GM12878 (cell line): Measurements from ENCODE around the gene CD1B. TPM values are rescaled to one million over a fixed set of nuclear protein-coding genes. Genes with fewer than 3 reads are reported as not detected.

ENCODE experiments used
- ATAC-seq: fragments of 200-7000 bp; cut with Tn5 transposase; 3 replicates; pipeline ENCODE4 v1.9.1; 2020; ENCODE audit warnings: mild to moderate bottlenecking, moderate library complexity
- BruUV-seq: library from RNA; stranded (reverse); fragments of 400-500 nt; replicated peaks from 2 replicates; lab custom pipeline; 2021; lab: Mats Ljungman, UMichigan
- CTCF ChIA-PET: fragments of 300-600 bp; sonication (Branson Sonifier 250); formaldehyde crosslinking; extraction: SDS; loops from one replicate; lab custom pipeline; 2021; ENCODE audit warnings: inconsistent platforms; lab: Yijun Ruan, JAX
- POLR2A ChIA-PET: fragments of 350-600 bp; formaldehyde crosslinking; extraction: SDS; loops from one replicate; lab custom pipeline; 2021; ENCODE audit warnings: inconsistent platforms; lab: Charles Lee
- RAD21 ChIA-PET: fragments of 300-600 bp; sonication (Branson Sonifier 250); formaldehyde crosslinking; loops from one replicate; lab custom pipeline; 2023; ENCODE audit warnings: antibody characterized with exemption; ENCODE audit not compliant: unreplicated experiment; lab: Charles Lee
- SMC1A ChIA-PET: fragments of 300-600 bp; sonication (Branson Sonifier 250); formaldehyde crosslinking; loops from one replicate; lab custom pipeline; 2023; ENCODE audit not compliant: unreplicated experiment, uncharacterized antibody; lab: Charles Lee
- DNase-seq: peaks from one replicate; pipeline ENCODE4 v3.0.0-alpha.2; 2011; ENCODE audit warnings: low read depth, low spot score
- FAIRE-seq: peaks from 3 replicates; lab custom pipeline; 2011; peaks lifted over from hg19 to GRCh38; lab: Jason Lieb, UNC
- H2AFZ ChIP-seq: 2 replicates; pipeline ENCODE4 v1.6.0; 2011; ENCODE audit warnings: low read depth, low read length, control low read depth; ENCODE audit not compliant: control insufficient read depth
- H3K27ac ChIP-seq: 2 replicates; pipeline ENCODE4 v1.5.1; 2011; ENCODE audit warnings: control low read depth; ENCODE audit not compliant: control insufficient read depth, insufficient read depth
- H3K27me3 ChIP-seq, 2 experiments: replicated peaks in 1 of 2; 2 replicates each; pipeline versions ENCODE4 v1.6.0 to v1.6.1; 2011; ENCODE audit warnings: low read length in 1 of 2; ENCODE audit not compliant: control insufficient read depth in 2 of 2, insufficient read depth in 2 of 2
- H3K36me3 ChIP-seq, 2 experiments: 2 replicates each; pipeline ENCODE4 v1.5.1; 2011; ENCODE audit warnings: low read length in 1 of 2; ENCODE audit not compliant: control insufficient read depth in 2 of 2, insufficient read depth in 2 of 2
- H3K4me1 ChIP-seq: 2 replicates; pipeline ENCODE4 v1.6.1; 2011; ENCODE audit warnings: mild to moderate bottlenecking, low read length, moderate library complexity, mixed read lengths; ENCODE audit not compliant: control insufficient read depth, insufficient read depth
- H3K4me2 ChIP-seq: 2 replicates; pipeline ENCODE4 v1.6.0; 2011; ENCODE audit warnings: control low read depth; ENCODE audit not compliant: control insufficient read depth, insufficient read depth
- H3K4me3 ChIP-seq: fragments of 200-600 bp; sonication (generic); 2 replicates; pipeline ENCODE4 v1.5.1; 2016
- H3K79me2 ChIP-seq: 2 replicates; pipeline ENCODE4 v1.6.0; 2011; ENCODE audit warnings: low read length; ENCODE audit not compliant: control insufficient read depth, insufficient read depth
- H3K9ac ChIP-seq: 2 replicates; pipeline ENCODE4 v1.8.0; 2011; ENCODE audit warnings: low read length, control low read depth, mixed read lengths; ENCODE audit not compliant: control insufficient read depth, insufficient read depth
- H3K9me3 ChIP-seq: replicated peaks from 3 replicates; pipeline ENCODE4 v1.5.1; 2011; ENCODE audit warnings: mild to moderate bottlenecking, low read length; ENCODE audit not compliant: control insufficient read depth, insufficient read depth
- H4K20me1 ChIP-seq: 2 replicates; pipeline ENCODE4 v1.6.0; 2011; ENCODE audit not compliant: control insufficient read depth, insufficient read depth
- CREB1 ChIP-seq: IDR thresholded peaks from 2 replicates; pipeline ENCODE4 v1.6.1; 2012; ENCODE audit warnings: low read depth, mild to moderate bottlenecking, inconsistent platforms
- EED ChIP-seq: sonication (generic); IDR thresholded peaks from 2 replicates; pipeline ENCODE4 v1.6.1; 2016; ENCODE audit warnings: antibody characterized with exemption, low read depth
- HCFC1 ChIP-seq: fragments of 150-350 bp; IDR thresholded peaks from 2 replicates; pipeline ENCODE4 v1.6.1; 2014; ENCODE audit warnings: low read length
- HDAC6 ChIP-seq: fragments of 200-600 bp; sonication (generic); IDR thresholded peaks from one replicate; pipeline ENCODE4 v1.8.0; 2017; ENCODE audit warnings: antibody characterized with exemption; ENCODE audit not compliant: unreplicated experiment
- KDM1A ChIP-seq: fragments of 200-600 bp; sonication (generic); IDR thresholded peaks from 2 replicates; pipeline ENCODE4 v1.6.1; 2016; ENCODE audit warnings: borderline replicate concordance
- MAX ChIP-seq: IDR thresholded peaks from 2 replicates; pipeline ENCODE4 v1.6.1; 2012; ENCODE audit warnings: low read depth, low read length, improper control_type of control experiment
- MTA2 ChIP-seq: fragments of 450-650 bp; IDR thresholded peaks from 2 replicates; pipeline ENCODE4 v1.6.1; 2016; ENCODE audit warnings: low read depth, mild to moderate bottlenecking, moderate library complexity
- RUNX3 ChIP-seq: IDR thresholded peaks from 2 replicates; pipeline ENCODE4 v1.6.1; 2012; ENCODE audit warnings: low read length, inconsistent platforms
- ZBTB4 ChIP-seq: fragments of 450-650 bp; formaldehyde crosslinking; IDR thresholded peaks from 2 replicates; pipeline ENCODE4 v1.4.0; 2022; ENCODE audit warnings: mild to moderate bottlenecking, moderate library complexity
- ZNF622 ChIP-seq: fragments of 450-650 bp; IDR thresholded peaks from 2 replicates; pipeline ENCODE4 v1.6.1; 2017; ENCODE audit warnings: mild to moderate bottlenecking, inconsistent platforms
- in situ Hi-C: fragments of 300-500 bp; cut with MboI; formaldehyde crosslinking; loops from 9 replicates; pipeline ENCODE4 v1.14.3; 2018; ENCODE audit warnings: mixed read lengths
- intact Hi-C: fragments of 100-400 bp; cut with micrococcal nuclease; formaldehyde crosslinking; loops from one replicate; pipeline ENCODE4 v1.14.2; 2022; ENCODE audit not compliant: unreplicated experiment
- polyA plus RNA-seq, 11 experiments: library from polyadenylated mRNA; depleted of rRNA in 4 of 11; unstranded in 6 of 11; stranded (reverse) in 5 of 11; fragments of >200 nt; fragmentation: Nextera tagmentation in 4 of 11; fragmentation: Illumina TruSeq in 1 of 11; extraction: Ambion mirVana in 4 of 11; extraction: Trizol in 1 of 11; gene quantifications; 1 replicate in 1 of 11; 2 replicates in 10 of 11; pipeline versions ENCODE4 v1.2.1 to v1.2.3, GENCODE V29; 2011 to 2016; ENCODE audit warnings: inconsistent platforms in 2 of 11, missing spikeins in 2 of 11, low read depth in 1 of 11
- total RNA-seq, 4 experiments: library from RNA; depleted of rRNA in 3 of 4; stranded (reverse); fragments of >200 nt in 3 of 4; fragmentation: Illumina TruSeq in 1 of 4; extraction: Trizol in 1 of 4; gene quantifications; 2 replicates each; pipeline versions ENCODE4 v1.2.1 to v1.2.3, GENCODE V29; 2013 to 2021

CD1B gene
- total and polyA plus RNA-seq, 10 of the 15 experiments (the other 5 are each of a cell fraction or from before 2014, with no cell fraction given) = not detected

GRCh38 chr1:158328426-158328825, 2.9 kb downstream of the CD1B start (continued):
- no peak for TF ChIP-seq KDM1A

- ChIA-PET RAD21 (interaction anchor here (1.0 to 10.6 kb wide), 4 partner anchors 37 to 123 kb away, joined by 3 to 179 read pairs (median 48); partner anchors contain the start of gene CD1C), SMC1A (interaction anchor here (0.8 to 6.8 kb wide), 4 partner anchors 33 to 123 kb away, joined by 3 to 172 read pairs (median 64); no protein-coding TSS in a partner anchor), CTCF (interaction anchor here (0.7 to 12.2 kb wide), 7 partner anchors 10 to 671 kb away, joined by 3 to 267 read pairs (median 4); no protein-coding TSS in a partner anchor), POLR2A (no interaction called here)
- Histone ChIP-seq H3K36me3 (no peaks in the 10 kb centered on the region), H3K27me3 (no peaks in the 10 kb centered on the region), H3K9me3 (peaks cover 4% of the 10 kb centered on the region; the same call in 1 of the 3 replicates), H3K9ac (no peak overlapping the region), H4K20me1 (no peaks in the 10 kb centered on the region), H2AFZ (no peak overlapping the region), H3K27ac (no peak overlapping the region), H3K4me3 (no peak overlapping the region), H3K79me2 (no peaks in the 10 kb centered on the region)
- no peak for ATAC-seq
- no peak for DNase-seq
- BruUV-seq = no TSS peak
- in situ Hi-C loops = no loop called here
- intact Hi-C loops = no loop called here
- no peak for FAIRE-seq
- TF ChIP-seq CREB1 (no peak), EED (no peak), MAX (no peak), HDAC6 (no peak), ZNF622 (no peak), RUNX3 (no peak), HCFC1 (no peak), MTA2 (no peak), ZBTB4 (CRISPR knock-in tag) (no peak)
- TF ChIP-seq, all 136 proteins: peak for 0
- Histone ChIP-seq H3K4me1 (peaks cover 9% of the 10 kb centered on the region), H3K4me2 (no peak overlapping the region)
These were observed 3.9 kb downstream of the CD1B start for GRCh38 chr1:158327481-158327880.
